GM21515 (cell line): Measurements from ENCODE around the gene GLTPD2.
A peak's percentile ranks its signal among the peaks of the same experiment; 100 is the strongest.

ENCODE experiments used
- ATAC-seq: cut with Tn5 transposase; IDR thresholded peaks from one replicate; pipeline ENCODE4 v1.9.1; 2021; ENCODE audit not compliant: unreplicated experiment

GLTPD2 gene

DNA sequence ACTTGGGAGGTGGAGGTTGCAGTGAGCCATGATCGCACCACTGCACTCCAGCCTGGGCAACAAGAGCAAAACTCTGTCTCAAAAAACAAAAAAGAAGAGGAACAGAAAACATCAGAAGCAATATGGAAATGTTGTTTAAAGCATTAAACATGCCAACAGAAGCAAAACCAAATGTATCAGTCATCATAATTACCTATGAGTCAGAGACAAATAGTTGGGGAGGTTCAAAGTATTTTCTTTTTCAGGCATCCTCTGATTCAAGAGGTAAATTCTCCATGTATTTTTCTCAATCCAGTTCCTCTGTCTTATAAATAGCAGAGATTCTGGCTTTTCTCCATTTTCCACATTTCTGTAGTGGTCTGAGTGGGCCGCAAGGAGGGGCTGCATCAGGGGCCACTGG lies 19.1 kb upstream of the GLTPD2 start:
- ATAC-seq, result no peak

DNA sequence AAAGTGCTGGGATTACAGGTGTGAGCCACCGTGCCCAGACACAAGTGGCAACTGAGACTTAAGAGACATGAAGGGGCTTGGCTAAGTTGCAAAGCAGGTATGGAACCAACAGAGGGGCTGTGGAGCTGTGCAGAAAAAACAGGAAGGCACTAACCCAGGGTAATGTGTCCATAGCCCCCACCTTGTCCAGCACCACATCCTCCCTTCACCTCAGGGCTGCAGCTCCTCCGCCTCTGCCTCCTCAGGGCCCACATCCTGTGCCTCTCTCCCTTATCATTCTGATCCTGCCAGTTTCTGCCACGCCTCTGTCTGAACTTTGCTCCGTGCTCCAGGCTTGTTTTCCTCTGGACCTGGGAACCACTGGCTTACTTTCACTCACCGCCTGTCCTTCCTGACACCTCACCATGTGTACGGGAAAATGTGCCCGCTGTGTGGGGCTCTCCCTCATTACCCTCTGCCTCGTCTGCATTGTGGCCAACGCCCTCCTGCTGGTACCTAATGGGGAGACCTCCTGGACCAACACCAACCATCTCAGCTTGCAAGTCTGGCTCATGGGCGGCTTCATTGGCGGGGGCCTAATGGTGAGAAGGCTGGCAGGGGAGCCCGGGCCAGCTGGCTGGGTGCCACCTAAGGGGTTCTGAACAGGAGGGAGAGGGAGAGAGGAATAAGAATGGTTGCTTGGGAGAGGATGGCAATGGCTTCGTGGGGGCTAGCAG lies 17.1 kb upstream of the GLTPD2 start, which contains the start of gene TM4SF5:
Gene TM4SF5, plus strand, starts transcription at position 368 of the 716 bp plus-strand sequence. Its CDS starts 37 bp downstream, at position 405.
- no peak for ATAC-seq

GRCh38 chr17:4772235-4772613 lies 16.5 kb upstream of the GLTPD2 start:
- no peak for ATAC-seq

DNA sequence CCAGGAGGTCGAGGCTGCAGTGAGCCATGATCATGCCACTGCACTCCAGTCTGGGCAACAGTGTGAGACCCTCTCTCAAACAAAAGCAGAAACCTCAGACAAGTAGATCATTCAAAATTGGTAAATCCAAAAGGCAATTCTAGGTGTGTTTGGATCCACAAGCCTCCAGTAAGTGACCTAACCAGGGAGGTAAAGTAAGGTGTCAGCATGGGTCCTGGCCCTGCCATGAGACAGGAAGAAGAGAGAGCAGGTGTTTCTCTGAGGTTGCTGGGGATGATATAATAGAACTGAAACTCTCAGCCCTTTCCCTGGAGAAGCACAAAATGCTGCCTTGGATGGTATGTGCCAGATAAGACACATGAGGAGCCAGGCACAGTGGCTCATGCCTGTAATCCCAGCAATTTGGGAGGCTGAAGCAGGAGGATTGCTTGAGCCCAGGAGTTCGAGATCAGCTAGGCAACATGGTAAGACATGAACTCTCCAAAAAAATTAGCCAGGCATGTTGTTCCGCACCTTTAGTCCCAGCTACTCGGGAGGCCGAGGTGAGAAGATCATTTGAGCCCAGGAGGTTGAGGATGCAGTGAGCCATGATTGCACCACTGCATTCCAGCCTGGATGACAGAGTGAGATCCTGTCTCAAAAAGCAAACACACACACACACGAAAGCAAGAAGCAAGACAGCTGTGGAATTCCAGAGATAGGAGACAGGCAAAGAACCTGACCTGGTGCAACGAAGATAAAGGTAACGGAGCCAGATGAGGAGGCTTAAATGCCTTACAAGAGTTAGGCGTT lies 10.6 kb upstream of the GLTPD2 start:
- no peak for ATAC-seq

DNA sequence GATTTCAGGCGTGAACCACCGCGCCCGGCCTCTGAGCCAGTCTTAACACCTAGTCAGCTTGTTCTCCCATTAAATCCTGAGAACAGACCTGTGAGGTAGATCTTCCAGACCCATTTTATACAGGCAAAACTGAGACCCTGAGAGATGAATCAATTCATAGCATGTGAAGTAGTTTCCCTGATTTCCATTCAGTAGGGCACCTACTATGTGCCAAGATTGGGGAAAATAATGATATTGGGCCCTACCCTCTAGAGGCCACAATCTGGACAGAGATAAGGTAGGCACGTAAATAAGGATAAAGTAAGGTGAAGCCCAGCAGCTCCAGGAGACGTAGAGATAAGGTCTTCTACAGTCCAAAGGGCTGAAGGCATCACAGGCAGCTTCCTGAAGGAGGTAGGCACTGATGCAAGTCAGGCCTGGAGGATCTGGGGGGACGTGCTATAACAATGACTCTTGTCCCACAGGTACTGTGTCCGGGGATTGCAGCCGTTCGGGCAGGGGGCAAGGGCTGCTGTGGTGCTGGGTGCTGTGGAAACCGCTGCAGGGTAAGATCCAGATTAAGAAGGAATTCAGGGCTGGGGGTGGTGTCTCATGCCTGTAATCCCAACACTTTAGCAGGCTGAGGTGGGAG lies 8.3 kb upstream of the GLTPD2 start:
- no peak for ATAC-seq

- no peak for ATAC-seq
Observed at GRCh38 chr17:4782652-4783051, 6.1 kb upstream of the GLTPD2 start.

DNA sequence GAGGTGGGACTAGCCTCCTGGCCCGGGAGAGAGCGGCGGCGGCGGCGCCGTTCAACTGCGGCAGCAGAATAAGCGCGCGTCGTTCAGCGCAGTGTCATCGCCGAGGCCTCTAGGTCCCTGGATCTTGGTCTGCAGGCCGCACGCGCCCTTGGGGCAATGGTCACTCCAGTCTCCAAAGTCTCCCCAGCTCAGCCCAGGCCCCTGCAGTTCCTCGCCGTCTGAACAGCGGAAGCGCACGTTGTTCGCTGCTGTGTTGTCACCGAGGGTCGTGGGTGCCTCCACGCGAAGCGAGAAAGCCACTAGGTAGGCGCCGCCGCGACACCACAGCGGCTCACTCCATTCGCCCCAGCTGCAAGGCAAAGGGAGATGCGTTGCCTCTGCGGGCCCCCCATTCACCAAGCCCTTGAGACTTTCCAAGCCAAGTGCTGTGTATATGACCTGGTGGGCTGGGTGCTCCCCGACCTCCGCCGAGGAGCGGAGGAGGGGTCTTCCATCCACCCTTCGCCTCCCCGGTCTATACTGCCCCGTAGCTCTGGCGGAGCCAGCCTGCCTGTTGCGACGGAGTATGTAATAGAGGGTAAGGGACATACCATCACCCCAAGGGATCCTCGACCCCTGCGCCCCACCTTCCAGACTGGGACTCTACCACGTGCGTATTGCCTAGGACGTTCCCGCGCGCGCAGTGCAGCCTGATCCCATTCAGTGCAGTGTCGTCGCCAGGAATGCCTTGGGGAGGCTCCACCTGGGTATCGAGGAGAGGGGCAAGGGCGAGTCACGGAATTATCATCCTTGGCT lies 3.3 kb upstream of the GLTPD2 start:
- no peak for ATAC-seq

- ATAC-seq, result no peak
Observed at GRCh38 chr17:4786106-4786511, 2.7 kb upstream of the GLTPD2 start, which contains the start of gene VMO1. Gene VMO1, minus strand, starts transcription at chr17:4786364. Its CDS starts 12 bp downstream, at chr17:4786352.

- no peak for ATAC-seq
Observed at GRCh38 chr17:4786516-4786915, 2.2 kb upstream of the GLTPD2 start.

DNA sequence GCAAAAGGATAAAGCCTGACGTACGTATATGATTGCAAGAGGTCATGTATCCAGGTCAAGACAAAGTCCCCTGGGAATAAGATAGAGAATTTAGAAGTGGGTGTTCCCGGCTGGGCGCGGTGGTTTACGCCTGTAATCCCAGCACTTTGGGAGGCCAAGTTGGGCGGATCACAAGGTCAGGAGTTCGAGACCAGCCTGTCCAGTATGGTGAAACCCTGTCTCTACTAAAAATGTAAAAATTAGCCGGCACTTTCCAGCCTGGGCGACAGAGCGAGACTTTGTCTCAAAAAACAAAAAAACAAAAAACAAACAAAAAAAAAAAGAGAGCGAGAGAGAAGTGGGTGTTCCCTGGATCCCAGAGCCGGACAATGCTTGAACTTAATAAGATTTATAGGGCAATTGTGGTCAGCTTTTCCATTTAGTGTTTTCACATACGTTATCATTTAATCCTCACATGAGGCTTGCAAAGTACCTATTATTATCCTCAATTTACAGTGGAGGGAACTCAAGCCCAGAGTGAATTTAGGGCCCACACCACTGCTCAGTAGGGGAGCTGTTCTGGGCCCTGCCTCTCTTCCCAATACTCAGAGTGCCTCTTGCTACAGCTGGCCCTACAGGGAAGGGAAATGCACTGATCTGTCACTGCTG lies 481 bp upstream of the GLTPD2 start:
- ATAC-seq, result no peak

GRCh38 chr17:4789701-4789950 lies 862 bp downstream of the GLTPD2 start:
- ATAC-seq, result no peak

GRCh38 chr17:4789951-4790704 lies 1.4 kb downstream of the GLTPD2 start:
- peak; percentile 79 for ATAC-seq

- no peak for ATAC-seq
Observed at GRCh38 chr17:4790705-4791088, 1.9 kb downstream of the GLTPD2 start.

- ATAC-seq, result no peak
Observed at GRCh38 chr17:4795168-4795567, 6.4 kb downstream of the GLTPD2 start.

DNA sequence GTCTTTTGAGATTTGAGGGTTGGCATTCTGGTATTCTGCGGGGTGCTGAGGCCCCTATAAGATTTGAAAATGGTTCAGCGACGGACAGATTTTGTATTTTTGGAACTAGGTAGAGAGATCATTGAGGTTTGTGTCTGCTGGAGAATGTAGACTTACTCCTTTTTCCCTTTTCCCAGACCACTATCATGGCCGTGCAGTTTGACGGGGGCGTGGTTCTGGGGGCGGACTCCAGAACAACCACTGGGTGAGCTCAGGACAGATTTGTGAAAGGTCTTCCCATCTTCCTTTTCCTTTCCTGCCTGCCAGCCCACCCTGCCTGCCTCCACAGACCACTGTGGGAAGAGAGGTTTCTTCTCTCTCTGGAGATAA lies 7.8 kb downstream of the GLTPD2 start:
- ATAC-seq, result peak; percentile 12

- ATAC-seq, result no peak
Observed at GRCh38 chr17:4800462-4801196, 11.9 kb downstream of the GLTPD2 start.

DNA sequence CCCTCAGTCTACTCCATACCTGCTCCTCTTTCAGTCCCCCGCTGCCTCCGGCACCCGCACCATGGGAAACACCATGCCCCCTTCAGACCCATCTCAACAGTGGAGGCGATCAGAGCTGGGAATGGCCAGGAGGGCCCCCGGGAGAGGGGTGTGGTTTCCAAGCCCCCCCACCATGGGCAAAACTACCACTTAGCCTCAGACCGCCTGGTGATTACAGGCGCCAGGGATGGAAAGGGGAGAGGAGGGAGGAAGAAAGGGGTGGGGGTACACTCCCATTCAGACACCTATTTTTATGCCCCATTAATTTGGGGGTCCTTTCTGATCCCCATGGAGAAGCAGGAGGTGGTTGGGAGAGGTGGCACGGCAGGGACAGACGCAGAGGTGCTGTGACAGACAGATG lies 13.5 kb downstream of the GLTPD2 start, which contains the start of gene C17orf114:
Gene C17orf114, minus strand, starts transcription at position 101 of the 400 bp plus-strand sequence.
- no peak for ATAC-seq

GRCh38 chr17:4806456-4806776 lies 17.7 kb downstream of the GLTPD2 start:
- peak; percentile 31 for ATAC-seq

- peak; percentile 80 for ATAC-seq
Observed at GRCh38 chr17:4806777-4807604, 18.2 kb downstream of the GLTPD2 start, which contains the start of gene PLD2. Gene PLD2, plus strand, starts transcription at chr17:4807152. Its CDS starts 621 bp downstream, at chr17:4807773.
